Fibroblast of skin of right quadriceps (primary cell): ENCODE results near the gene GSTM1.
"Not testable (repeated sequence)": the region's sequence is repeated elsewhere in the genome, so short reads cannot be mapped to it uniquely, and the experiment has no call there.

Source experiments
- DNase-seq: peaks from one replicate; pipeline ENCODE4 v3.0.0-alpha.2; 2013

GSTM1 gene

DNA sequence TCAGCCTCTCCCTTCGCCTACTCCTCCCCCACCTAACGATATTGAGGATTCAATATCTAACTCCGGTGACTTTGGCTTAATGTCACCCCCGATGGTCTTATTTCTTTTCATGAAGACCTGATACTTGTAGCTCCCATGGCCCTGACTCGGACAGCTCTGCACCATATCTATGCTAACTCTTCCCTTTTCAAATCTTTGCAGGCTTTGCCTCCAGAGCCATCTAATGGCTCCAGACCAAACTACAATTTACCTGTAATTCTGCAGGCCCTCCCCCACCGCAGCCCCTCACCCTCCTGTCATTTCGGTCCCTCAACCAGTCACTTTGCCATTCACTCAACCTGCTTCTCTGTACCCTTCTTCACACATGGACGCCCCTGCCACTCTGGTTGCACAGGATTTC, 16.6 kb downstream of the GSTM1 start:
- DNase-seq: no peak

DNA sequence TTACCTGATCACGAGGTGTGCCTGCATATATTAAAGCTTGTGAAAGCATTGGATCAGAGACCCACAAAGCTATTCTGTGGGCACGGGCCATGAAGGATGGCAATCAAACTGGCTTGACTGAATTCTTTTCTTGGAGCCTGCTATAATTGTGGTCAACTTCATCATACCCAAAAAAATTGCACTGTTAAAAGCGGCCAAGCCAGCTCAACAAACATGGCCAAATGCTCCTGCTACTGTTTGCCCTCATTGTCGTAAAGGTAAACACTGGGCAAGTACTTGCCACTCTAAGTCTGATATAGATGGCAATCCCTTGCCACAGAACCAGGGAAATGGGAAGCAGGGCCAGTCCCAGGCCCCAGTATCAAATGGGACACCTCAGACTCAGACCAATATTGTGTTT, 17.8 kb downstream of the GSTM1 start:
- DNase-seq: no peak

DNA sequence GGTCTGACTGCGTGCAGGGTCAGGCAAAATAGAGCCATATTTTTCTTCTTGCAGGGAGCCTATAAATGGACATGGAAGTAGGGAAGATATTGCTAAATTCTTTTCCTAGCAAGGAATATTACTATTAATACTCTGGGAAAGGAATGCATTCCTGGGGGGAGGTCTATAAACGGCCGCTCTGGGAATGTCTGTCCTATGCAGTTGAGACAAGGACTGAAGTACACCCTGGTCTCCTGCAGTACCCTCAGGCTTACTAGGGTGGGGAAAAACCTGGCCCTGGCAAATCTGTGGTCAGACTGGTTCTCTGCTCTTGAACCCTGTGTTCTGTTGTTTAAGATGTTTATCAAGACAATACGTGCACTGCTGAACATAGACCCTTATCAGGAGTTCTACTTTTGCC, 21.3 kb downstream of the GSTM1 start:
- not testable (repeated sequence) for DNase-seq

DNA sequence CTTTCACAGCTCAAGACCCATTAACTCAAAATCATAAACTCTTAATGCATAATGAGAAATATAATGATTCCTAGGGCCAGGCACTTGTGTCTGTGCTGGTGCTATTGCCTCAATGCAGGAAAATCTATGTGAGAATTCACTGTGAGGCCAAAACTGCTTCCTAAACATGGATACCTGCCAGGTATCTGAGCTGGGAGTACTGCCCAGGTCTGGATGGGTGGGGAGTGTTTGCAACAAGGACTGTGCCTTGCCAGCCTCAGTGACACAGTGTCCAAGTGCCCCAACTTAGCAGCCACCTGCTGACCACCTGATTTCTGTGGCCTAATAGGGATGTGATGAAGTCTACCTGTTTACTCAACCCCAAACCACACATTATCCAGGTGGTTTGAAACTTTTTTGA, 22.2 kb downstream of the GSTM1 start:
- not testable (repeated sequence) for DNase-seq

DNA sequence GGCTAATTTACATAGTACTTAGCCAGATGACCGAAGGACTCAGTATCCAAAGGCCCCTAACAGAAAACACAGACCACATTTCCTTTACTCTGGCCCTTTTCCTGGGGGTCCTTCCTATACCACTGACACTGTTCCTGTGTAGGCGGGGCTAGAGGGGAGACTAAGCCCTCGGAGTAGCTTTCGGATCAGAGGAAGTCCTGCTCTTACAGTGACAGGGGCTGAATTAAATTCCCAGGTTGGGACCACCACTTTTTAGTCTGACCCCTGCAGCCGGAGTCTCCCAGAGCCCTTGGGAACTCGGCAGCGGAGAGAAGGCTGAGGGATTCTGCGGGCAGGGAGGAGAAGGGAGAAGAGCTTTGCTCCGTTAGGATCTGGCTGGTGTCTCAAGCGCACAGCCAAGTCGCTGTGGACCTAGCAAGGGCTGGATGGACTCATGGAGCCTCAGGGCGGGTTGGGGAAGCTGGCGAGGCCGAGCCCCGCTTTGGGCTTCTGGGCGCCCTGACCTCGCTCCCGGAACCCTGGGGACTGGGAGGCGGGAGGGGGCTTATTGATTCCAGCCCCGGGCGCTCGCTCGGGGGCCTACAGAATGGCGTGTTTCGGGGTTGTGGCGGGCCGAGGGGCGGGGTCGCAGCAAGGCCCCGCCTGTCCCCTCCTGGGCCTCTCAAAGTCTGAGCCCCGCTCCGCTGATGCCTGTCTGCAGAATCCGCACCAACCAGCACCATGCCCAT, 24.1 kb downstream of the GSTM1 start, which contains the start of gene GSTM5:
Gene GSTM5, plus strand, starts transcription at position 659 of the 728 bp plus-strand sequence. Its CDS starts 62 bp downstream, at position 721.
- peak; percentile 16 for DNase-seq

DNA sequence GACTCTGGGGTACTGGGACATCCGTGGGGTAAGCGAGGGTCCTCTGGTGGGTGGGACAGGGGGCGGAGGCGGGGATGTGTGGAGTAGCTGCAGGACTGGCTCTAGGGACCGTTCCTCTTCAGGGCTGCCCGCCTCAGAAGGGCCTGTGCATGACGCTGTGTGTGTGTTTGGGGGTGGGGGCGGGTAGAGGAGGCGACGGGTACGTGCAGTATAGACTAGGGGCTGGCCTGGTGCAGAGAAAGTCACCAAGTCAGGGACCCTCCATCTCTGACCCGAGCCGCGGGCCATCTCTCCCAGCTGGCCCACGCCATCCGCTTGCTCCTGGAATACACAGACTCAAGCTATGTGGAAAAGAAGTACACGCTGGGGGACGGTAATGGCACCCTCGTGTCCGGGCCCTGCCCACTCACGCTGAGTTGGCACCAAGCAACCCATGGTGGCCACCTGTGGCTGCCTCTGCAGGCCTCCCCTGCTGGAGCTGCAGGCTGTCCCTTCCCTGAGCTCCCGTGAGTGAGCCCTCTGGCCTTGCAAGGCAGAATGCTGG, 24.8 kb downstream of the GSTM1 start:
- no peak for DNase-seq

DNA sequence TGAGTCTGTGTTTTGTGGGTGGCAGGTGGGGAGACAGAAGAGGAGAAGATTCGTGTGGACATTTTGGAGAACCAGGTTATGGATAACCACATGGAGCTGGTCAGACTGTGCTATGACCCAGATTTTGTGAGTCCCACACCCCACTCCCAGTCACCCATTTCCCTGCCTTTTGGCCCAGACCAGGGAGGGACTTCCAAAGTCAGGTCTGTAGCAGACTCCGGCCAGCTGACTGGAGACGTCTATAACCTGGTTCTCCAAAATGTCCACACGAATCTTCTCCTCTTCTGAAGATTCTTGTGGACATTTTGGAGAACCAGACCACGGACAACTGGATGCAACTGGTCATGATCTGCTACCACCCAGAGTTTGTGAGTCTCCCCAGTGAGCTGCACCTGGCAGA, 26.0 kb downstream of the GSTM1 start:
- no peak for DNase-seq

DNA sequence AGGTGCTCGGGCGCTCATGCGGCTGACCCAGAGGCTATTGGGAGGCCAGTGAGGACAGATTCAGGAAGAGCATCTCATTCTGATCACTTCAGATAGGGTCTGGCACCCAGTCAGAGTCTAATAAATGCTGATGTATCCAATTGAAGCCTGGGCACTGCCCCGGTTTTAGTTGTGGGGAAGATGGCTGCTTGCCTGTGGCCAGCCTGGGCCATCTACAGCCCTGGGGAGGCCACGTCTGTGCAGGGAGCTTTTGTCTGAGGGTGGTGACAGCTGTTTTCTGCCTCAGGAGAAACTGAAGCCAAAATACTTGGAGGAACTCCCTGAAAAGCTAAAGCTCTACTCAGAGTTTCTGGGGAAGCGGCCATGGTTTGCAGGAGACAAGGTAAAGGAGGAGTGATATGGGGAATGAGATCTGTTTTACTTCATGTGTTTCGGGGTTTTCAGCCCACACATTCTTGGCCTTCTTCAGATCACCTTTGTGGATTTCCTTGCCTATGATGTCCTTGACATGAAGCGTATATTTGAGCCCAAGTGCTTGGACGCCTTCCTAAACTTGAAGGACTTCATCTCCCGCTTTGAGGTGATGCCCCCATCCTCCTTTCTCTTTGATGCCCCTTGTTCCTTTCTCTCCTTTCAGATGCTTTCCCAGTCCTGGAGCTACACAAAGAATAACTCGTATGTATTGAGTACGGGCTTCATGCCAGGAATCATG, 27.2 kb downstream of the GSTM1 start:
- DNase-seq: no peak

DNA sequence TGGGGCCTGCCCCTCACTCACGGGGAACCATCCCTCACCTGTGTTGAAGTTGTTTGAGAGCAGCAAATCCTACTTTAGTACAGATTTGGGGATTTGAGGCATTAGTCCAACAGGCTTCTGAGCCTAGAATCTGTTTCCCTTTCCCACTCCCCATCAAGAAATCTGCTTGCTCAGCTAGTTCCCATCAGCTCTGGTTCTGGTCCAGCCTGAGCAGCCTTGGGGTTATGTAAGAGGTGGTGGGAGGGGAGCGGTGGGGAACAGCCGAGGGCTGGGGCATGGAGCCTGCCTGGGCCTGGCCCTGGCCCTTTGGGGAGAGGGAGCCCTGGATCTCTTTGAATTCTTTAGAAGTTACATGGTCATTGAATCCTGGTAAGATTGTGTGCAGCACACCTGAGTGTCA, 28.5 kb downstream of the GSTM1 start:
- no peak for DNase-seq

DNA sequence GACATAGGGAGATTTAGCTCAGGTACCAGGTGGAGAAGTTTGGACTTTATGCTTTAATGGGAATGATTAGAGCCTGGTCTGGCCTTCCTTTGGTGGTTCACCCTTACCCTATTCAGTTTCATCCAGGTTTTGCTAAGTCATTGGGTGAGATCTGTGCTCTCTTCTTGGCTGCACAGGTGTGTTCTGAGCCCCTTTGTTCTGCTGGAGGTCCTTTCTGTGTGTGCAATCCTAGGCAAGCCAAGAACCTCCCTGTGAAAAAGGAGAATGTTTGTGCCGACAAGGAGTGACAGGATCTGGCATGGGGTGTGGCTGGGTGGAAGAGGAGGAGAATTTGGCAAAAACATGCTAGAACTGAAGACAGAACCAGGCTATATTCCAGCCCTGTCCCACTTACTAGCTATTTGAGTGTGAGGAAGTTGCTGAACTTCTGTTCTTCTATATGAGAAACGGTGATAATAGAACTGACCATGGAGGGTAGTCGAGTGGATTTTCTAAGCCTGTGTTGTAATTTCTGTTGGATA, 29.0 kb downstream of the GSTM1 start:
- DNase-seq: no peak

DNA sequence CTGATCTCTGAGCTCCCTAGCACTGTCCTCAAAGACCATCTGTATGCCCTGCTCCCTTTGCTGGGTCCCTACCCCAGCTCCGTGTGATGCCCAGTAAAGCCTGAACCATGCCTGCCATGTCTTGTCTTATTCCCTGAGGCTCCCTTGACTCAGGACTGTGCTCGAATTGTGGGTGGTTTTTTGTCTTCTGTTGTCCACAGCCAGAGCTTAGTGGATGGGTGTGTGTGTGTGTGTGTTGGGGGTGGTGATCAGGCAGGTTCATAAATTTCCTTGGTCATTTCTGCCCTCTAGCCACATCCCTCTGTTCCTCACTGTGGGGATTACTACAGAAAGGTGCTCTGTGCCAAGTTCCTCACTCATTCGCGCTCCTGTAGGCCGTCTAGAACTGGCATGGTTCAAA, 30.1 kb downstream of the GSTM1 start:
- no peak for DNase-seq

DNA sequence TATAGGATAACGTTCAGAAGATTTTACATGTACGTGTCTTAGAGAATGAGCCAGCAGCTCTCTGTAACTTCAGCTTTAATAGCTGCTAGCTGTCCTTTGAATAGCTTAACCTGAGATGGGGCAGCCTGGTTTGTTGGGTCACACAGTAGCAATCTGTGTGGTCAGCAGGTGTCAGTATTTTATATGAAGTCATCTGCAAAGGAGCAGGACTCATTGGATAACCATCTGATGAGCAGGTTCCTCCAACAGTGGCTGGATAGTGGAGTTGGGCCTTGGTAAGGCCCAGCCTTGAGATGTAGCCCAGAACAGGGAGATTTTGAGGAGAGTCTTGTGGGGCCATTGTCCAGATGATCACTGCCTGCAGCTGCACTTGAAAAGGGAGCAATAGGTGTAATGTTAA, 30.9 kb downstream of the GSTM1 start:
- no peak for DNase-seq

DNA sequence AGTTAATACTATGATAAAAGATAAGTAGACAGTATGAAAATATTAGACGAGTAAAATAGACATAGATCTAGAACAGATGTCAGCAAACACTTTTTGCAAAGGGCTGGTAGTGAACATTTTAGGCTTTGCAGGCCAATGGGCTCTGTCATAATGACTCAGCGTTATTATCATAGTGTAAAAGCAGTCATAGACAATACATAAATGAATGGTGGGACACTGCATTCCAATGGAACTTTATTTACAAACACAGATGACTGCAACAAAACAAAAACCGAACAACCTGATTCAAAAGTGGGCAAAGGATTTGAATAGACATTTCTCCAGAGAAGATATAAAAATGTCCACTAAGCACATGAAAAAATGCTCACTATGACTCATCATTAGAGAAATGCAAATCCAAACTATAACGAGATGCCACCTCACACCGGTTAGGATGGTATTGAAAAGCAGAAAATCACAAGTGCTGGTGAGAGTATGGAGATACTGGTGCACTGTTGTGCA, 31.8 kb downstream of the GSTM1 start:
- DNase-seq: peak; percentile 56

DNA sequence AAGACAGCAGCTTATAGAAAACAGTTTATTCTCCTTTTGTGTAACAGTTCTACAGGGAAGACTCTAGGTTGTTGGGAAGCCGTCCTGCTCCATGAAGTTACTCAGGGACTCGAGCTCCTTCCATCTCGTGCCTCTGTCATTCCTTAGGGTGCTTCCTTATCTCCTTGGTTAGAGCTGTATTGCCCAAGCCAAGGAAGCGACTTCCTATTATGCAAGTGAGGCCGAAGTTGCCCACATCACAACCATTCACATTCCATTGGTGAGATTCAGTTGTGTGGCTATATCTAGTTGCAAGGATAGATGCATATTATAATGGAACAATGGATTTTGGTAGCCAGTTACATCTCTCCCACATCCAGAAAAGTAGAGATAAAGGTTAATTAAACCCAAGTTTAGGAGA, 33.4 kb downstream of the GSTM1 start:
- peak; percentile 34 for DNase-seq

DNA sequence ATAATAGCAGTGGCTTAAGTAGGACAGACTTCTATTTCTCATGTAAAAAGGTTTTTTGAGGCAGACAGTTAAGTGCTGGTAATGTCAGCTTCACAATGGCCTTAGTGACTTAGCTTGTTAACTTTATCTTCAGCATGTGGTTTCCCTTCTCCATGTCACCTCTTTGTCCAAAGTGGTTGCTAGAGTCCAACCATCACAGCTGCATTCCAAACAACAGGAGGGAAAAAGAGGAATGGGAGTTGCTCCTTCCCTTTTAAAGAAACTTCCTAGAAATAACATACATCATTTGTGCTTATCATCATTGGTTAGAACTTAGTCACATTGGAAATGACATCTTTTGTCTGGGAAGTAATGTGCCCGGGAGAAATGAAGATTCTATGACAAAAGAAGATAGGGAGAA, 34.4 kb downstream of the GSTM1 start:
- no peak for DNase-seq

DNA sequence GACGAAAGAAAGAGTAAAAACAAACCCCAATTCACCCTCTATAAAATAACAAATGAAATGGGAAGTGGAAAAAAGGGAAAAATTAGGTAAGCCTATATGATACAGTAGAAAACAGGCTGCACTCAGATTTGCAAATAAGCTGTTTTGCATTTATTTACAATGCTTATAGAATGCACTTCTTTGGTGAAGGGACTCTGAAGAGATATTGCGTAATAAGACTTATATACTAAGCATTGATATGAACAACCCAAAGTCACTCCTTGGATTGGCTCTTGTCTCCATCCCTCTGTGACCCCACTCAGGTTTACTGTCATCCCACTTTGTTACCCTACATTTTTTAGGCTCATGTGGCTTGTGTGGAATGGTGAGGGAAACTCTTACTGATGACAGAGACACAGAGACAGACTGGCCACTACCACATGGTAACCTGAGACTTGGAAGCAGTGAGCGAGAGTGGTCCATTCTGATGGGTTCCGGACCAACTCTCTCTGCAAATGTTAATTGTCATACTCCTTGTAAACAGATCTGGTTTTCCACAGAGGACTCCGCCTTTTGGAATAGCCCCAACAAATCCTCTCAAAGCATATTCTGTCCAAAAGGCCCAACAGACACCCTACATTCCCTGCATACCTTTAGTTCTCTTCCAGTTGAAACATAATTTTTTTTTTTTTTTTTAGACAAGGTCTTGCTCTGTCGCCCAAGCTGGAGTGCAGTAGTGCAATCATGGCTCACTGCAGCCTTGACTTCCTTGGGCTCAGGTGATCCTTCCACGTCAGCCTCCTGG, 35.5 kb downstream of the GSTM1 start:
- DNase-seq: peak; percentile 53

DNA sequence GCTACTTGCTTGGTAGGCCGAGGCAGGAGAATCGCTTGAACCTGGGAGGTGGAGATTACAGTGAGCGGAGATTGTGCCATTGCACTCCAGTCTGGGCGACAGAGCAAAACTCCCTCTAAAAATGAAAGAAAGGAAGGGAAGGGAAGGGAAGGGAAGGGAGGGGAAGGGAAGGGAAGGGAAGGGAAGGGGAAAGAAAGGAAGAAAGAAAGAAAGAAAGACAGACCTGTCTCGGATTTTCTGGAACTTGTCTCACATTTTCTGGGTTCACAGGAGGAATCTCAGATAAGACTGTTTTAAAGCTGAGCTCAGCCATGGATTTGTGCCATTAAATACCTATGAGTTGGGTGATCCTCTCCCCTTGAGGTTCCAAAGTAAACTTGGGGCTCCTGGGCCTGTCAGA, 37.3 kb downstream of the GSTM1 start:
- no peak for DNase-seq

DNA sequence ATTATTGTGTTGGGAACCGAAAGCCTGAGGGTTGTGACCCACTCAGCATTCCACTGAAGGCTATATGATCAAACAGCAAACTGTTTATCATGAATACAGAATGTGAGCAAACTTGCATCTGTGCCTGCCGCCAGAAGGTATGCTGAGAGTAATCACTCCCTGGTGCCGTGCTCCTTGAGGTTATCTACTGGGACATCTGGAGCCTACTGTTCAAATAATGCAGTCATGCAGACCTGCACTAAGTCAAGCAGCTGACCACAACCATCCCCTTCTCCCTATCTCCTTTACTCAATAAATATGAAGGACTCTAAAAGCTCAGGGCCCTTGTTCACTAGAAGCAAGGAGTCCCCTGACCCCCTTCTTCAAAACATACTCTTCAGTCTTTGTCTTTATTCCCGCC, 37.9 kb downstream of the GSTM1 start:
- no peak for DNase-seq

DNA sequence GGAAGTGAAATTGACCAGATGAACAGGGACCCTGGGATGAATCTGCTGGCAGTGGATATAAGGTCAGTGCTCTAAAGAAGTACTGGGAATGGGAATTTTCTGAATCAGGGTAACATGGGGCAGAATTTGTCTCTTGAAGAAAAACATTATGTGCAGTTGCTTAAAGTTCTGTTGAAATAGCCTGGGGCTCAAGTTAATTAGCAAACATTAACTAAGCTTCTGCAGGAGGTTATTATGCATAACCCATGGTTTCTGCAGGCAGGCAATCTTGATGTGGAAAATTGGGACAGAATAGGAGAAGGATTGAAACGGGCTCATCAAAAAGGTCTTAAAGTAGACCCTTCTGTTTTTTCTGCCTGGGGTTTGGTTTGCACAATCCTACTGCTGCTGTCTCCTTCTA, 38.4 kb downstream of the GSTM1 start:
- no peak for DNase-seq

DNA sequence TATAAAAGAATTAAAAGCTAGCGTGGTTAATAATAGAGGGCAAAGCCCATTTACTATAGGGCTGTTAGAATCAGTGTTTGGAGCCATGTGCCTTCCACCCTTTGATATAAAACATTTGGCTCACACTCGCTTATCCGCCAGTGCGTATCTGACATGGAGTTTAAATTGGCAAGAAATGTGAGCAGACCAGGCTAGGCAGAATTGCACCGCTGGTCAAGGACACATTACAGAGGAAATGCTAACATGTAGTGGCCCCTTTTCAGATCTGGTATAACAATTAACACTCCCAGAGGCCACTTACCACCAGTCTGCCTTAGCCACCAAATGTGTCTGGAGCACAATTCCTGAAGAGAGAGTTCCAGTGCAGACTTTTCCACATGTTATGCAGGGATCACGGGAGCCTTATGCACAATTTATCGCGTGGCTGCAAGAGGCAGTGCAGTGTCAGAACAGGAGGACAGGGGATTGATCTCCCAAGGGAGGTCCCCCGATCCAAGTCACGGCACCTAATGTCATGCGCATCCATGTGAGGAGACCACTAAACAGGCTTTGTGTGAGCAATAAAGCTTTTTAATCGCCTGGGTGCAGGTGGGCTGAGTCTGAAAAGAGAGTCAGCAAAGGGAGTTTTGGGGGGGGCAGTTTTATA, 39.2 kb downstream of the GSTM1 start:
- DNase-seq: no peak

DNA sequence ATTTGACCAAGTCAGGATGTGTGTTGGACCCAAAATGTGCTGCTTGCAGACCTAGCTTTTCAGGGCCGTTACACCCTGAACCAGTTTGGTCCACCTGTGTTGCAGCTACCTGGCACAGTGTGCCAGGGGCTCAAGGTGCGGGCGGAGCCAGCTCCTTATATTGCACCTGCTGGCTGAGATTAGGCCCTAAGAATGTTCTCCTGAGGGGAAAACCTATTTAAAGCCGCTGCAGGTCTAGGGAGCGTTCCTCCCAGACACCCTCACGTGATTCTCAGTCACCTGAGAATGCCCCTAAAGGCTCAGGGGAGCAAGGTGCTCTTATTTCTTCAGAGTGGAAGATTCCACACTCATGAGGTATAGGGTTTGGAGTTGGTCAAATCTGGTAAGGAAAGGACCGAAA, 41.3 kb downstream of the GSTM1 start:
- DNase-seq: no peak

DNA sequence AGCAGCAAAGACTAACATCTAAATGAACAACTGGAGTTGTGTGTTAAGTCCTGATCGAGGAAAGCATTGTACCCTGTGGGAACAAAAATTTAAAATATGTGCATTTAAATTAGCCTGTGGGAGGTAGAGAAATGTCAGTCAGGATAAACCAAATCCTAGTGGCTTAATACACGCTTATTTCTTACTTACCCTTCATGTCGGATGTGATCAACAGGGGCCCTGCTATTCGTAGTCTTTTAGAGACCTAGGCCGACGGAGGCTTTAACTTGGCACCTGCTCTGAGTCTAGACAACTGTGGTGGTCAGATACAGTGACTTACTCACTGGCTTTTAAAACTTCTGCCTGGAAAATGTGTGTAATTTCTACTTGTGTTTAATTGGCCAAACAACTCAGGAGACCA, 43.0 kb downstream of the GSTM1 start:
- no peak for DNase-seq
